H1 (cell line): ENCODE results near the gene CSNK2A3. TPM values are rescaled to one million over a fixed set of nuclear protein-coding genes. Genes with fewer than 3 reads are reported as not detected.

ENCODE experiments used
- GTF2F1 ChIP-seq: IDR thresholded peaks from 2 replicates; pipeline ENCODE4 v1.6.1; 2012; ENCODE audit warnings: low read depth, low read length, improper control_type of control experiment, borderline replicate concordance
- polyA plus RNA-seq, 7 experiments: library from polyadenylated mRNA; depleted of rRNA in 3 of 7; stranded (reverse) in 5 of 7; unstranded in 2 of 7; fragments of >200 nt in 5 of 7; fragments of 200-250 nt in 2 of 7; gene quantifications; 1 replicate in 5 of 7; 2 replicates in 1 of 7; 4 replicates in 1 of 7; pipeline versions ENCODE4 v1.2.1 to v1.2.3, GENCODE V29; 2011 to 2013; ENCODE audit warnings: missing spikeins in 2 of 7, mixed read lengths in 2 of 7
- total RNA-seq: library from RNA; stranded (reverse); fragmentation: NEBNext Ultra II Directional; extraction: Animal tissue kit (Norgen Biotek cat#: 25700); gene quantifications from 2 replicates; pipeline ENCODE4 v1.2.1, GENCODE V29; 2021
- TF ChIP-seq, protein P1 (sequence below): IDR thresholded peaks from 2 replicates; pipeline ENCODE4 v1.6.1; 2012; ENCODE audit warnings: inconsistent platforms

The CSNK2A3 gene
- total and polyA plus RNA-seq, 2 of the 8 experiments (the other 6 are each of a cell fraction or from before 2014, with no cell fraction given) = 0.69 to 1.0 TPM

DNA sequence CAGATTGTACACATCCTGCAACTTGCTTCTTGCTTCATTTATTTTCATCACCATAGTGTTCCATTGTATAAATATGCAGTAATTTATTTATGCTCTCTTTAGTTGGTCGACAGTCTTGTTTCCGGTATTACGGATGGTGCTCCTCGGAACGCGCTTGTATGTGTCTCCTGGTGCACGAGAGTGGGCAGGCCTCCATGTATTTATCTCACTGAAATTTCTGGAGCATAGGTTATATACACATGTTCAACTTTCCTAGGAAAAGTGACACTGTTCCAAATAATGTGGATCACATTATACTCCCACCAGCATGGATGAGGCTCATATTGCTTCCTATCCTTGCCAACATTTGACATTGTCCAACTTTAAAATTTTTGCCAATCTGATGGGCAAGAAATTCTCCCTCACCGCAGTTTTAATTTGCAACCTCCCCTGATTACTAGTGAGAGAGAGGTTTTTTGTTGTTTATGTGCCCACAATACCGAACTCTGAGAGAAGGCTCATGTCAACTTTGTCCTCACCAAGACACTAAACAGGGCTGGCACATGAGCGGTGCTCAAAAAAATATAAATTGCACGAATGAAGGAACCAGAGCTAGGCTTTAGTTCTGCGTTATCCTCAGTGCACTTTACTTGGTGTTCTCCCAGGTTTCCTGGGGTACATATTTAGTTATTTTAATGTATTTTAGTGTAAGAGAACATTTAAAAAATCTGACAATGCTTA, 3.8 kb downstream of the CSNK2A3 start (continued):
- TF ChIP-seq GTF2F1 = no peak
- TF ChIP-seq, protein P1, sequence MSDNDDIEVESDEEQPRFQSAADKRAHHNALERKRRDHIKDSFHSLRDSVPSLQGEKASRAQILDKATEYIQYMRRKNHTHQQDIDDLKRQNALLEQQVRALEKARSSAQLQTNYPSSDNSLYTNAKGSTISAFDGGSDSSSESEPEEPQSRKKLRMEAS = no peak
